Stomach (tissue), 9 donors: ENCODE measurements around the gene CCNA1. TPM values are rescaled to one million over a fixed set of nuclear protein-coding genes. Genes with fewer than 3 reads are reported as not detected.
A peak's percentile ranks its signal among the peaks of the same experiment; 100 is the strongest.

Experiments used
- DNase-seq, 2 donors: peaks; one replicate each; pipeline versions ENCODE4 v3.0.0 to v3.0.0-alpha.2; 2013 to 2019
- H3K27ac ChIP-seq, 5 donors: fragments of 200-600 bp in 4 of 5; sonication (generic) in 4 of 5; one replicate each; pipeline ENCODE4 v1.5.1; 2013 to 2019; ENCODE audit warnings: mild to moderate bottlenecking in 1 of 5, moderate library complexity in 1 of 5
- H3K27me3 ChIP-seq, 3 donors: fragments of 200-600 bp; sonication (generic); one replicate each; pipeline ENCODE4 v1.5.1; 2017 to 2019; ENCODE audit warnings: mixed run types in 1 of 3
- H3K36me3 ChIP-seq, 4 donors: fragments of 200-600 bp; sonication (generic); 1 replicate in 3 of 4; 2 replicates in 1 of 4; pipeline ENCODE4 v1.5.1; 2016 to 2019
- H3K4me1 ChIP-seq, 4 donors: fragments of 200-600 bp; sonication (generic); one replicate each; pipeline ENCODE4 v1.5.1; 2016 to 2019
- H3K4me3 ChIP-seq, 4 donors: fragments of 200-600 bp; sonication (generic) in 3 of 4; one replicate each; pipeline ENCODE4 v1.5.1; 2016 to 2019; ENCODE audit warnings: mild to moderate bottlenecking in 1 of 4
- H3K9me3 ChIP-seq, 4 donors: fragments of 200-600 bp; sonication (generic); one replicate each; pipeline ENCODE4 v1.5.1; 2016 to 2019
- CTCF ChIP-seq, 7 experiments: fragments of 450-650 bp in 4 of 7; fragments of 200-600 bp in 3 of 7; sonication (generic) in 3 of 7; IDR thresholded peaks; one replicate each; pipeline ENCODE4 v1.5.1; 2016 to 2019; ENCODE audit warnings: antibody characterized with exemption in 7 of 7, control low read depth in 2 of 7, mild to moderate bottlenecking in 1 of 7
- EP300 ChIP-seq: sonication (generic); formaldehyde crosslinking; IDR thresholded peaks from one replicate; pipeline ENCODE4 v1.6.1; 2017; ENCODE audit warnings: antibody characterized with exemption
- POLR2A ChIP-seq, 4 donors: fragments of 450-650 bp; IDR thresholded peaks; one replicate each; pipeline ENCODE4 v1.6.1; 2016; ENCODE audit warnings: antibody characterized with exemption in 4 of 4, control low read depth in 2 of 4, mild to moderate bottlenecking in 1 of 4, moderate library complexity in 1 of 4
- POLR2AphosphoS5 ChIP-seq, 3 donors: sonication (generic); formaldehyde crosslinking; IDR thresholded peaks; one replicate each; pipeline ENCODE4 v1.6.1; 2016; ENCODE audit warnings: antibody characterized with exemption in 3 of 3
- WGBS, 5 donors: extraction: QIAGEN DNeasy Blood & Tissue Kit in 3 of 5; methylation state at CpG; one replicate each; pipeline versions ENCODE4 v1.1.5 to v1.1.7; 2013 to 2018; 5-methylcytosine and 5-hydroxymethylcytosine counted together
- intact Hi-C: fragments of 100-400 bp; cut with DNase I; formaldehyde crosslinking; loops from one replicate; pipeline ENCODE4 v1.15.1; 2023; ENCODE audit warnings: low total_unique reads
- polyA plus RNA-seq, 3 donors: library from polyadenylated mRNA; stranded (reverse); fragments of 200-250 nt; gene quantifications; one replicate each; pipeline ENCODE4 v1.2.3, GENCODE V29; 2013
- total RNA-seq, 5 donors: library from RNA; depleted of rRNA; stranded (reverse); fragments of >200 nt; gene quantifications; one replicate each; pipeline versions ENCODE4 v1.1.0 to v1.2.3, GENCODE V29; 2014 to 2016
- donor health status: healthy with polysubstance abuse.
- donor health status: Bipolar disorder and iron deficiency.
- donor health status: healthy.

CCNA1 gene
- total and polyA plus RNA-seq, 8 donors: 0.23 to 1.8 (median 0.80) TPM; not detected in 4

GRCh38 chr13:36438594-36439483 is 6.5 kb downstream of the CCNA1 start:
- intact Hi-C loops: no loop called here

GRCh38 chr13:36445278-36445677 is 13.0 kb downstream of the CCNA1 start:
- no peaks in the 10 kb centered on the region for H3K4me1 ChIP-seq
- H3K36me3 ChIP-seq: no peaks in the 10 kb centered on the region
- intact Hi-C loops: no loop called here
- DNase-seq: no peak
- peaks cover 0 to 3% (median 0%) of the 10 kb centered on the region in 3 donors for H3K27me3 ChIP-seq
- WGBS, 5 donors: 52 to 74% (median 68%) methylated on average over 5 of the region's 5 CpGs
- H3K9me3 ChIP-seq: no peaks in the 10 kb centered on the region
- H3K4me3 ChIP-seq: no peak overlapping the region
- H3K27ac ChIP-seq: no peak overlapping the region
- TF ChIP-seq CTCF (IDR thresholded peaks at IDR 0.05): no peak
- no peak for TF ChIP-seq POLR2AphosphoS5 (IDR thresholded peaks at IDR 0.05)
- no peak for TF ChIP-seq POLR2A (IDR thresholded peaks at IDR 0.05)
- TF ChIP-seq EP300: no peak

More at GRCh38 chr13:36438594-36439483, 6.5 kb downstream of the CCNA1 start:
- no peaks in the 10 kb centered on the region for H3K27me3 ChIP-seq
- TF ChIP-seq POLR2A (IDR thresholded peaks at IDR 0.05): no peak
- TF ChIP-seq POLR2AphosphoS5 (IDR thresholded peaks at IDR 0.05): no peak
- no peak overlapping the region for H3K4me3 ChIP-seq
- H3K4me1 ChIP-seq: no peaks in the 10 kb centered on the region
- no peak for DNase-seq
- H3K27ac ChIP-seq: no peak overlapping the region
- H3K9me3 ChIP-seq: no peaks in the 10 kb centered on the region
- 67 to 74% (median 69%) methylated on average over 6 of the region's 6 CpGs for WGBS, 5 donors
- H3K36me3 ChIP-seq: no peaks in the 10 kb centered on the region

GRCh38 chr13:36445891-36446351 is 13.6 kb downstream of the CCNA1 start:
- no peak for DNase-seq
- Histone ChIP-seq H3K9me3 (no peaks in the 10 kb centered on the region), H3K36me3 (no peaks in the 10 kb centered on the region), H3K4me3 (no peak overlapping the region), H3K27me3 (peaks cover 0 to 3% (median 0%) of the 10 kb centered on the region in 3 donors), H3K27ac (no peak overlapping the region), H3K4me1 (no peaks in the 10 kb centered on the region)
- 62 to 94% (median 78%) methylated on average over 2 of the region's 2 CpGs for WGBS, 5 donors
- intact Hi-C loops: no loop called here
- TF ChIP-seq CTCF (IDR thresholded peaks at IDR 0.05) (no peak), POLR2A (IDR thresholded peaks at IDR 0.05) (no peak), EP300 (no peak), POLR2AphosphoS5 (IDR thresholded peaks at IDR 0.05) (no peak)

- intact Hi-C loops: no loop called here
- peak in 1 of 2 donors; percentile 44 for DNase-seq
- Histone ChIP-seq H3K36me3 (no peaks in the 10 kb centered on the region), H3K9me3 (no peaks in the 10 kb centered on the region), H3K4me3 (no peak overlapping the region), H3K4me1 (no peaks in the 10 kb centered on the region), H3K27ac (no peak overlapping the region), H3K27me3 (peaks cover 0 to 3% (median 0%) of the 10 kb centered on the region in 3 donors)
- WGBS, 5 donors: 62 to 75% (median 69%) methylated on average over 7 of the region's 7 CpGs
- TF ChIP-seq POLR2A (IDR thresholded peaks at IDR 0.05) (no peak), POLR2AphosphoS5 (IDR thresholded peaks at IDR 0.05) (no peak), CTCF (IDR thresholded peaks at IDR 0.05) (no peak), EP300 (no peak)
Observed at GRCh38 chr13:36447501-36447900, 15.2 kb downstream of the CCNA1 start.

GRCh38 chr13:36450534-36450933 is 18.2 kb downstream of the CCNA1 start:
- Histone ChIP-seq H3K27ac (no peak overlapping the region), H3K9me3 (no peaks in the 10 kb centered on the region), H3K4me3 (no peak overlapping the region), H3K36me3 (no peaks in the 10 kb centered on the region), H3K4me1 (no peaks in the 10 kb centered on the region), H3K27me3 (peaks cover 0 to 3% (median 0%) of the 10 kb centered on the region in 3 donors)
- no peak for DNase-seq
- TF ChIP-seq POLR2A (IDR thresholded peaks at IDR 0.05): no peak
- TF ChIP-seq POLR2AphosphoS5 (IDR thresholded peaks at IDR 0.05): no peak
- no peak for TF ChIP-seq CTCF (IDR thresholded peaks at IDR 0.05)
- 42 to 62% (median 52%) methylated on average over 3 of the region's 3 CpGs for WGBS, 5 donors
- intact Hi-C loops: no loop called here
